Measurements from ENCODE around the gene NCKAP1.

- TF ChIP-seq EZH2 (optimal IDR thresholded peaks at IDR 0.05; ENCODE audit: low read depth, low read length), result no peak
- no peak for TF ChIP-seq CTCF (IDR thresholded peaks at IDR 0.05; ENCODE audit: low read length)
Measured at GRCh38 chr2:183011743-183012142, 26.5 kb downstream of the NCKAP1 start.

Measured in MM.1S (cell line).